A673 (cell line): ENCODE data around the gene EHF. TPM values are rescaled to one million over a fixed set of nuclear protein-coding genes. Genes with fewer than 3 reads are reported as not detected.

Source experiments
- BruUV-seq: library from RNA; stranded (reverse); fragments of 400-500 nt; replicated peaks from 2 replicates; lab custom pipeline; 2021; lab: Mats Ljungman, UMichigan
- CTCF ChIA-PET: fragments of 300-600 bp; sonication (Branson Sonifier 250); formaldehyde crosslinking; loops from one replicate; lab custom pipeline; 2022; ENCODE audit warnings: antibody characterized with exemption; lab: Charles Lee
- POLR2A ChIA-PET: fragments of 300-600 bp; sonication (Branson Sonifier 250); formaldehyde crosslinking; loops from one replicate; lab custom pipeline; 2022; ENCODE audit warnings: antibody characterized with exemption; ENCODE audit not compliant: low non-redundant PET; lab: Charles Lee
- DNase-seq: peaks from one replicate; pipeline ENCODE4 v3.0.0-alpha.2; 2015; ENCODE audit warnings: low spot score
- H3K27ac ChIP-seq: fragments of 200-600 bp; sonication (generic); 2 replicates; pipeline ENCODE4 v1.5.1; 2016; ENCODE audit warnings: mixed run types, low read depth, mild to moderate bottlenecking, mixed read lengths, antibody characterized with exemption, low read length; ENCODE audit not compliant: poor library complexity, severe bottlenecking
- H3K27me3 ChIP-seq: fragments of 200-600 bp; sonication (generic); replicated peaks from 2 replicates; pipeline ENCODE4 v1.6.1; 2017; ENCODE audit warnings: mixed run types, low read depth, mild to moderate bottlenecking, mixed read lengths, antibody characterized with exemption, low read length; ENCODE audit not compliant: insufficient read depth, poor library complexity
- H3K36me3 ChIP-seq: fragments of 200-600 bp; sonication (generic); 2 replicates; pipeline ENCODE4 v1.6.1; 2016; ENCODE audit warnings: mixed run types, mild to moderate bottlenecking, mixed read lengths, antibody characterized with exemption, low read length; ENCODE audit not compliant: insufficient read depth, poor library complexity, severe bottlenecking
- H3K4me1 ChIP-seq: fragments of 200-600 bp; sonication (generic); 2 replicates; pipeline ENCODE4 v1.6.1; 2017; ENCODE audit warnings: mixed run types, mild to moderate bottlenecking, mixed read lengths, antibody characterized with exemption, low read length; ENCODE audit not compliant: insufficient read depth, poor library complexity, severe bottlenecking
- H3K4me3 ChIP-seq: fragments of 200-600 bp; sonication (generic); 2 replicates; pipeline ENCODE4 v1.5.1; 2016; ENCODE audit warnings: low read depth, mixed run types, mild to moderate bottlenecking, mixed read lengths, low read length; ENCODE audit not compliant: poor library complexity, severe bottlenecking
- H3K9me3 ChIP-seq: fragments of 200-600 bp; sonication (generic); 2 replicates; pipeline ENCODE4 v1.6.1; 2016; ENCODE audit warnings: mixed run types, low read depth, mild to moderate bottlenecking, mixed read lengths, antibody characterized with exemption, low read length; ENCODE audit not compliant: poor library complexity, severe bottlenecking
- EZH2 ChIP-seq: fragments of 200-600 bp; sonication (generic); IDR thresholded peaks from 2 replicates; pipeline ENCODE4 v1.6.1; 2017; ENCODE audit warnings: borderline replicate concordance, low read depth, mild to moderate bottlenecking, mixed read lengths, antibody characterized with exemption, low read length; ENCODE audit not compliant: poor library complexity, severe bottlenecking
- intact Hi-C: fragments of 100-400 bp; cut with micrococcal nuclease; formaldehyde crosslinking; loops from one replicate; pipeline ENCODE4 v1.10.0; 2022; ENCODE audit not compliant: unreplicated experiment
- total RNA-seq: library from RNA; stranded (reverse); gene quantifications from 2 replicates; pipeline ENCODE4 v1.2.3, GENCODE V29; 2021
- TF ChIP-seq, protein P1 (sequence below): fragments of 300-800, 200-600 bp; sonication (generic); conservative IDR thresholded peaks from 2 replicates; pipeline ENCODE4 v1.5.1; 2017; ENCODE audit warnings: low read depth, mild to moderate bottlenecking, antibody characterized with exemption, low read length, moderate library complexity, mixed read lengths

EHF gene
- total RNA-seq, 1 experiment from 2014 or later = not detected

DNA sequence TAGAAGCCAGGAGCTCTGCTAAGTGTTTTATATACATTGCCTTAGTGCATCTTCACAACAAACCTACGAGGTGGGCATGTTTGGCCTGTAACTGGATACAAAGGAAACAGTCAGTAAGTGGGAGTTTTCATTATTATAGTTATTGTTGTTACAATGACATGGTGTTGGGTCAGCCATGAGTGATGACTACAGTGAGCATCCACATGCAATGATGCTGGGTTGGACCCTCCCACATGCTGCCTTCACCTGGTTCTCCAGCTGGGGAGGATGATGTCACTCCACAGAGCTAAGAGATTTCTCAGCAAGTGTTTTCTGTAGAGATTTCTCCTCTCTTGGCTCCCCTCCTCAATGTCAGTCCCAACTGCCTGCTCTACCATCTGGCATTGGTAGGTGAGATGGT is 59.3 kb downstream of the EHF start:
- Histone ChIP-seq H3K4me1 (no peaks in the 10 kb centered on the region), H3K4me3 (no peak overlapping the region), H3K36me3 (no peaks in the 10 kb centered on the region), H3K27ac (no peak overlapping the region), H3K9me3 (no peaks in the 10 kb centered on the region), H3K27me3 (peaks cover 16% of the 10 kb centered on the region)
- CTCF ChIA-PET = no interaction called here
- TF ChIP-seq, protein P1, sequence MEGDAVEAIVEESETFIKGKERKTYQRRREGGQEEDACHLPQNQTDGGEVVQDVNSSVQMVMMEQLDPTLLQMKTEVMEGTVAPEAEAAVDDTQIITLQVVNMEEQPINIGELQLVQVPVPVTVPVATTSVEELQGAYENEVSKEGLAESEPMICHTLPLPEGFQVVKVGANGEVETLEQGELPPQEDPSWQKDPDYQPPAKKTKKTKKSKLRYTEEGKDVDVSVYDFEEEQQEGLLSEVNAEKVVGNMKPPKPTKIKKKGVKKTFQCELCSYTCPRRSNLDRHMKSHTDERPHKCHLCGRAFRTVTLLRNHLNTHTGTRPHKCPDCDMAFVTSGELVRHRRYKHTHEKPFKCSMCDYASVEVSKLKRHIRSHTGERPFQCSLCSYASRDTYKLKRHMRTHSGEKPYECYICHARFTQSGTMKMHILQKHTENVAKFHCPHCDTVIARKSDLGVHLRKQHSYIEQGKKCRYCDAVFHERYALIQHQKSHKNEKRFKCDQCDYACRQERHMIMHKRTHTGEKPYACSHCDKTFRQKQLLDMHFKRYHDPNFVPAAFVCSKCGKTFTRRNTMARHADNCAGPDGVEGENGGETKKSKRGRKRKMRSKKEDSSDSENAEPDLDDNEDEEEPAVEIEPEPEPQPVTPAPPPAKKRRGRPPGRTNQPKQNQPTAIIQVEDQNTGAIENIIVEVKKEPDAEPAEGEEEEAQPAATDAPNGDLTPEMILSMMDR = no peak
- TF ChIP-seq EZH2 = no peak
- POLR2A ChIA-PET = no interaction called here
- intact Hi-C loops = no loop called here
- no TSS peak for BruUV-seq
- DNase-seq = no peak

DNA sequence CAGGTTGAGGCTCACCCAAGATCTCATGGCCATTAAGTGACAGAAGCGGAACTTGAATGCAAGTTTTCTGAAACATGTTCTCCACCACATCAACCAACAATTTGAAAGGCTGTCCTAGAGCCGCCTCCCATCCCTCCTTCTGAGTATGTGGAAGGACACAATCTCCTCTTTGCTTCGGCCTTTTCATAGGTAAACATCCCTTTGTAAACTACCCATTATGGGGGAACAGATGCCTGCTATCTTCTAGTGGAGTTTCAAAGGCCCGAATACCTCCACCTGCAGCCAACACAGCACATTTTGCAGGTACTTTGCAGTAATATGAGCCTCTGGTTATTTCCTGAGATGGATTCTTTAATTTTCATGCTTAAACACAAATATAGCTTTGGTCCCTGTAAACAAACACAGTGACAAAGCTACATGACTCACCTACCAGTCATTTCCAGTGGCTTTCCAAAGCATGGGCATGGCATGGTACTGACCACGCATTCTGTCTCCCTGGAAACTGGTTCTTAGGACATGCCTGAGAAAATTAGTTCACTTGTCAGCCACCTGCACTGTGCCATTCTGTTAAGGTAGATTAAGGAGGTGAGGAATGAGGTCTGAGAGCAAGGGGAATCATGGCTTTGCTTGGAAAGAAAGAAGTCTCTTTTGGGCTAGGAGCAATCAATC is 60.2 kb downstream of the EHF start:
- intact Hi-C loops = no loop called here
- ChIA-PET POLR2A (no interaction called here), CTCF (no interaction called here)
- H3K4me3 ChIP-seq = no peak overlapping the region
- no peak for TF ChIP-seq EZH2
- TF ChIP-seq, protein P1 = no peak
- BruUV-seq = no TSS peak
- peaks cover 8% of the 10 kb centered on the region for H3K27me3 ChIP-seq
- no peaks in the 10 kb centered on the region for H3K4me1 ChIP-seq
- H3K36me3 ChIP-seq = no peaks in the 10 kb centered on the region
- no peak overlapping the region for H3K27ac ChIP-seq
- DNase-seq = no peak
- no peaks in the 10 kb centered on the region for H3K9me3 ChIP-seq

DNA sequence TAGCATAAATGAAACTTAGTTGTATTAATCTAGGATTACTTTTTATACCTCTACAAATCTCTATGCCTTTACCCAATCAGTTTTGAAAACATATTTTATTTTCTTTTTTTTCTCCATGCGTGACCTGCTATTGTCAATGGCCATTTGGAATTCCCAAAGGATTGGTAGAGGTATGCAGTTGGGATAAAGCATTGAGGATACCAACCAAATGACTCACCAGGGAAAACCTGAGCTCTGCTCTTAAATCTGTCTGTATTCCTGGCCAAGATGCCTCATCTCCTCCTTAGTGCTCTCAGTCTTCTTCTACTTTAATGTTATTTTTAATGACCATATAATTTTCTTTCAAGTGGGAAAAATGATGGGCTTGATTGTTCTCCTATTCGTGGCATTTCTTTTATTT is 61.9 kb downstream of the EHF start:
- peaks cover 4% of the 10 kb centered on the region for H3K27me3 ChIP-seq
- no TSS peak for BruUV-seq
- intact Hi-C loops = no loop called here
- H3K4me1 ChIP-seq = no peaks in the 10 kb centered on the region
- CTCF ChIA-PET = no interaction called here
- POLR2A ChIA-PET = no interaction called here
- H3K9me3 ChIP-seq = no peaks in the 10 kb centered on the region
- no peak for DNase-seq
- no peak overlapping the region for H3K4me3 ChIP-seq
- TF ChIP-seq, protein P1 = no peak
- TF ChIP-seq EZH2 = no peak
- no peak overlapping the region for H3K27ac ChIP-seq
- no peaks in the 10 kb centered on the region for H3K36me3 ChIP-seq
